HepG2 (cell line): Measurements from ENCODE around the gene CCDC9B. TPM values are rescaled to one million over a fixed set of nuclear protein-coding genes. Genes with fewer than 3 reads are reported as not detected.

Experiments used
- BATF2 ChIP-seq: sonication (generic); formaldehyde crosslinking; IDR thresholded peaks from 2 replicates; pipeline ENCODE4 v1.8.0; 2022; ENCODE audit warnings: mild to moderate bottlenecking, missing genetic modification reagents, moderate library complexity
- CC2D1A ChIP-seq: sonication (generic); formaldehyde crosslinking; IDR thresholded peaks from 2 replicates; pipeline ENCODE4 v1.8.1; 2023; ENCODE audit warnings: mild to moderate bottlenecking, missing genetic modification reagents
- DNMT1 ChIP-seq: sonication (generic); formaldehyde crosslinking; IDR thresholded peaks from 2 replicates; pipeline ENCODE4 v1.5.1; 2020; ENCODE audit warnings: mild to moderate bottlenecking, missing genetic modification reagents
- EEA1 ChIP-seq: sonication (generic); formaldehyde crosslinking; IDR thresholded peaks from 2 replicates; pipeline ENCODE4 v1.5.1; 2020; ENCODE audit warnings: mild to moderate bottlenecking, missing genetic modification reagents, borderline replicate concordance
- ETS1 ChIP-seq: sonication (generic); formaldehyde crosslinking; IDR thresholded peaks from 2 replicates; pipeline ENCODE4 v1.4.0; 2020; ENCODE audit warnings: missing genetic modification reagents
- GRHL1 ChIP-seq: sonication (generic); formaldehyde crosslinking; conservative IDR thresholded peaks from 2 replicates; pipeline ENCODE4 v1.8.0; 2022; ENCODE audit warnings: missing genetic modification reagents
- LBX2 ChIP-seq: sonication (generic); formaldehyde crosslinking; IDR thresholded peaks from 2 replicates; pipeline ENCODE4 v1.5.0; 2020; ENCODE audit warnings: missing genetic modification reagents, mild to moderate bottlenecking, borderline replicate concordance
- MEIS2 ChIP-seq: sonication (generic); formaldehyde crosslinking; IDR thresholded peaks from 2 replicates; pipeline ENCODE4 v1.9.0; 2021; ENCODE audit warnings: mild to moderate bottlenecking, missing genetic modification reagents
- MLX ChIP-seq: IDR thresholded peaks from 2 replicates; pipeline ENCODE4 v1.6.1; 2016
- NCOA5 ChIP-seq: sonication (generic); formaldehyde crosslinking; IDR thresholded peaks from 2 replicates; pipeline ENCODE4 v1.4.0; 2020; ENCODE audit warnings: missing genetic modification reagents
- POLR2G ChIP-seq: fragments of 200-400 bp; formaldehyde crosslinking; IDR thresholded peaks from 2 replicates; pipeline ENCODE4 v1.6.1; 2018; ENCODE audit warnings: mild to moderate bottlenecking, low read depth, low read length, moderate library complexity
- PPARG ChIP-seq: conservative IDR thresholded peaks from 2 replicates; pipeline ENCODE4 v1.6.1; 2016; ENCODE audit warnings: missing biosample characterization, missing genetic modification reagents
- SRY ChIP-seq: sonication (generic); formaldehyde crosslinking; IDR thresholded peaks from 2 replicates; pipeline ENCODE4 v1.8.0; 2022; ENCODE audit warnings: mild to moderate bottlenecking, missing genetic modification reagents
- THAP8 ChIP-seq: sonication (generic); formaldehyde crosslinking; IDR thresholded peaks from 2 replicates; pipeline ENCODE4 v1.5.1; 2020; ENCODE audit warnings: missing genetic modification reagents, mild to moderate bottlenecking, borderline replicate concordance
- TP53 ChIP-seq: sonication (generic); formaldehyde crosslinking; conservative IDR thresholded peaks from 2 replicates; pipeline ENCODE4 v1.4.0; 2020; ENCODE audit warnings: missing genetic modification reagents
- ZFP36L1 ChIP-seq: sonication (generic); formaldehyde crosslinking; IDR thresholded peaks from 2 replicates; pipeline ENCODE4 v1.8.0; 2022; ENCODE audit warnings: mild to moderate bottlenecking, missing genetic modification reagents, moderate library complexity
- ZNF557 ChIP-seq: sonication (generic); formaldehyde crosslinking; IDR thresholded peaks from 2 replicates; pipeline ENCODE4 v1.4.0; 2020; ENCODE audit warnings: missing genetic modification reagents
- ZNF569 ChIP-seq: sonication (generic); formaldehyde crosslinking; IDR thresholded peaks from 2 replicates; pipeline ENCODE4 v1.5.0; 2020; ENCODE audit warnings: mild to moderate bottlenecking, missing genetic modification reagents, moderate library complexity, borderline replicate concordance
- ZNF83 ChIP-seq: sonication (generic); formaldehyde crosslinking; IDR thresholded peaks from 2 replicates; pipeline ENCODE4 v1.4.0; 2020; ENCODE audit warnings: missing genetic modification reagents, mild to moderate bottlenecking, borderline replicate concordance
- ZNF891 ChIP-seq: sonication (generic); formaldehyde crosslinking; IDR thresholded peaks from 2 replicates; pipeline ENCODE4 v1.5.0; 2020; ENCODE audit warnings: mild to moderate bottlenecking, missing genetic modification reagents
- ZSCAN5A ChIP-seq: sonication (generic); formaldehyde crosslinking; IDR thresholded peaks from 2 replicates; pipeline ENCODE4 v1.8.0; 2022; ENCODE audit warnings: mild to moderate bottlenecking, missing genetic modification reagents, borderline replicate concordance
- polyA plus RNA-seq, 8 experiments: library from polyadenylated mRNA; depleted of rRNA in 3 of 8; stranded (reverse) in 7 of 8; unstranded in 1 of 8; fragments of >200 nt; fragmentation: Illumina TruSeq in 4 of 8; extraction: Trizol in 4 of 8; gene quantifications; 2 replicates each; pipeline versions ENCODE4 v1.2.1 to v1.2.3, GENCODE V29; 2011 to 2016; ENCODE audit warnings: low read depth in 4 of 8, missing spikeins in 1 of 8, mixed read lengths in 1 of 8; ENCODE audit not compliant: insufficient read depth in 1 of 8
- total RNA-seq, 5 experiments: library from RNA; depleted of rRNA; stranded (reverse); fragments of >200 nt; fragmentation: Illumina TruSeq; extraction: Trizol; gene quantifications; 2 replicates each; pipeline ENCODE4 v1.2.3, GENCODE V29; 2016; ENCODE audit warnings: low read depth in 1 of 5

CCDC9B gene
- total and polyA plus RNA-seq, 2 of the 13 experiments (the other 11 are each of a cell fraction or from before 2014, with no cell fraction given) = 0.98 to 1.6 TPM

- TF ChIP-seq ZNF891 = peak; percentile 73; the same call in 1 of the 2 replicates
- TF ChIP-seq THAP8 (CRISPR knock-in tag) = no peak
- TF ChIP-seq GRHL1 (CRISPR knock-in tag) = no peak
- TF ChIP-seq NCOA5 = no peak
- peak; percentile 99; the same call in 1 of the 2 replicates for TF ChIP-seq LBX2 (CRISPR knock-in tag)
- TF ChIP-seq SRY (CRISPR knock-in tag) = peak; percentile 96
- TF ChIP-seq TP53 = peak; percentile 87; the same call in 1 of the 2 replicates
- TF ChIP-seq MEIS2 (CRISPR knock-in tag) = peak; percentile 83
- TF ChIP-seq ZNF557 = peak; percentile 95
- TF ChIP-seq POLR2G = no peak
- TF ChIP-seq ETS1 (CRISPR knock-in tag) = peak; percentile 96; the same call in 1 of the 2 replicates
- TF ChIP-seq CC2D1A (CRISPR knock-in tag) = 0 out of 2 replicates have a peak, but pooled peaks have one; percentile 30
- TF ChIP-seq MLX (CRISPR knock-in tag) = no peak
- TF ChIP-seq PPARG = 0 out of 2 replicates have a peak, but pooled peaks have one; percentile 44
- peak; percentile 84; the same call in 1 of the 2 replicates for TF ChIP-seq ZSCAN5A
- TF ChIP-seq ZFP36L1 (CRISPR knock-in tag) = peak; percentile 93; the same call in 1 of the 2 replicates
- TF ChIP-seq DNMT1 = peak; percentile 85
- peak; percentile 97 for TF ChIP-seq BATF2 (CRISPR knock-in tag)
- peak; percentile 91 for TF ChIP-seq EEA1 (CRISPR knock-in tag)
- TF ChIP-seq ZNF569 (CRISPR knock-in tag) = no peak
- peak; percentile 84 for TF ChIP-seq ZNF83 (CRISPR knock-in tag)
Measured at GRCh38 chr15:40367686-40368611, 27.2 kb upstream of the CCDC9B start (continued).
